HG02885 (cell line): ENCODE measurements around the gene FBXW5.

Experiments used
- ATAC-seq: cut with Tn5 transposase; IDR thresholded peaks from one replicate; pipeline ENCODE4 v1.9.1; 2021; ENCODE audit warnings: mild to moderate bottlenecking; ENCODE audit not compliant: unreplicated experiment, poor library complexity

FBXW5 gene

GRCh38 chr9:136944519-136945332 is at the start of gene FBXW5, which contains the start of gene C8G:
Gene FBXW5 (minus strand): TSS chr9:136944738. CDS start chr9:136944083, 655 bp downstream.
Gene C8G (plus strand): TSS chr9:136945243. CDS start chr9:136945321, 78 bp downstream.
- ATAC-seq = peak; percentile 84

GRCh38 chr9:136992819-136993369 is 48.4 kb upstream of the FBXW5 start:
- no peak for ATAC-seq

GRCh38 chr9:136991993-136992818 is 47.7 kb upstream of the FBXW5 start, which contains the start of gene PAXX:
Gene PAXX (plus strand): TSS chr9:136992422. CDS start chr9:136992444, 22 bp downstream.
- peak; percentile 92 for ATAC-seq

GRCh38 chr9:136990242-136990911 is 45.8 kb upstream of the FBXW5 start:
- ATAC-seq = no peak

- no peak for ATAC-seq
Measured at GRCh38 chr9:136988872-136989271, 44.3 kb upstream of the FBXW5 start.

- ATAC-seq = no peak
Measured at GRCh38 chr9:136985853-136986252, 41.3 kb upstream of the FBXW5 start.

- no peak for ATAC-seq
Measured at GRCh38 chr9:136985027-136985602, 40.6 kb upstream of the FBXW5 start.

- ATAC-seq = no peak
Measured at GRCh38 chr9:136984464-136985026, 40.0 kb upstream of the FBXW5 start.

- no peak for ATAC-seq
Measured at GRCh38 chr9:136983656-136984314, 39.2 kb upstream of the FBXW5 start.

GRCh38 chr9:136983167-136983566 is 38.6 kb upstream of the FBXW5 start:
- ATAC-seq = no peak

GRCh38 chr9:136982232-136983051 is 37.9 kb upstream of the FBXW5 start, which contains the start of gene LCNL1:
Gene LCNL1 (plus strand): TSS chr9:136982993. CDS start chr9:136983587, 594 bp downstream.
- no peak for ATAC-seq

GRCh38 chr9:136981588-136982231 is 37.2 kb upstream of the FBXW5 start:
- ATAC-seq = no peak

GRCh38 chr9:136980669-136981478 is 36.3 kb upstream of the FBXW5 start:
- ATAC-seq = no peak

GRCh38 chr9:136979769-136980587 is 35.4 kb upstream of the FBXW5 start:
- no peak for ATAC-seq

- ATAC-seq = no peak
Measured at GRCh38 chr9:136978865-136979544, 34.5 kb upstream of the FBXW5 start.
